NCI-H748 (cell line): ENCODE results near the gene PRDM1.
A peak's percentile ranks its signal among the peaks of the same experiment; 100 is the strongest.

Source experiments
- DNase-seq: peaks from one replicate; lab custom pipeline; 2025; ENCODE audit not compliant: unreplicated experiment; lab: John Stamatoyannopoulos, UW

Gene PRDM1

DNA sequence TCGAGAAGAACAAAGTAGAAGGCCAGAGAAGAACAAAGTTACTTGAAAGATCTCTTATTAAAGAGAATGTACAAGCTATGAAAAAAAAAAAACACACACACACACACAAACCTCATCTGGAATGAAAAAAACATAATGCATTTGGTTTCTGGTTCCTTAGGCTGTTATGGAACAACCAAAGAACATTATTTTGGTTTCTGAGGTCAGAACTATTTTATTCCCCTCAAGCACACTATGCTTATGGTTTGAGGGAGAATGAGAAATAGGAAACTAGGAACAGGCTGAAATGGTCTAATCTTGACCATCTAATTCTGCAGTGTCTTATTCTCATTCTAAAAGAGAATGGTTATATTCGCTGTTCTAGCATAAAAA, 8.8 kb downstream of the PRDM1 start:
- no peak for DNase-seq

- DNase-seq, result no peak
Measured at GRCh38 chr6:106097411-106098231, 11.5 kb downstream of the PRDM1 start.

- DNase-seq, result peak; percentile 52
Measured at GRCh38 chr6:106098383-106099234, 12.5 kb downstream of the PRDM1 start.

GRCh38 chr6:106099235-106099537, 13.1 kb downstream of the PRDM1 start:
- DNase-seq, result no peak

DNA sequence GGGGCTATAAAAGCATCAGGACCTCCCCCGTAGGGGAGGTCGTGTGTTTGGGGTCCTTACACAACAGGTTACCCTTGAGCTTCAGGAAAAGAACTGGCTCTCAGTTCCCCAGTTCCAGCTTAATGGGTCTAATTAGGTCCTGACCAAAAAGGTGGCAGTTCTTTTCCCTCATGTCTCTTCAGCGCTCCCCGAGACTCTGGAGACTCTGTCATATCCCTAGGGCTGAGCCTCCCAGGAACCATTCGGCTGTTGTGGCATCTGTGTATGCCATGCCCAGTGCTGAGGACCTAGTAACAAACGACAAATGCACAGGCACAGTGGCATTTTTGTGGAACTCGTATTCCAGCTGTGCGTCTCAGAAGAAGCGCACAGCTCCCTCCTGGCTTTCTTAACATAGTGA, 14.6 kb downstream of the PRDM1 start:
- DNase-seq, result no peak

DNA sequence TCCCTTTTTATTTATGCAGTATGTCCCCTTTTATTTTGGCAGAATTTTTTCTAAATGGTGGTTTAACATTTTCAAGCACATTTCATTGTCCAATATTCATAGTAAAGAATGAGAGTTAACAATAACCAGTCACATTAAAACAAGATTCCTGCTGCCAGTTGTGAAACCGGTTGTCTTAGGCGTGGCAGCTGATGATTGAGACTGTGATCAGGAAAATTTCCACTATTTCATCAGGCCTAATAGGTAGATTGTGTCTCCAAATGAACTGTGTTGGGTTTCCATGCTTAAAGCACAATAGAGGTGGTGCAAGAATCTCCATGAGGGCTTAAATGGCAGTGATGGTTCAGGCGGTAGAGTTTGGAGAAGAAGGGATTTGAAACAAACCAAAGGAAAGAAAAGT, 15.3 kb downstream of the PRDM1 start:
- DNase-seq, result no peak

DNA sequence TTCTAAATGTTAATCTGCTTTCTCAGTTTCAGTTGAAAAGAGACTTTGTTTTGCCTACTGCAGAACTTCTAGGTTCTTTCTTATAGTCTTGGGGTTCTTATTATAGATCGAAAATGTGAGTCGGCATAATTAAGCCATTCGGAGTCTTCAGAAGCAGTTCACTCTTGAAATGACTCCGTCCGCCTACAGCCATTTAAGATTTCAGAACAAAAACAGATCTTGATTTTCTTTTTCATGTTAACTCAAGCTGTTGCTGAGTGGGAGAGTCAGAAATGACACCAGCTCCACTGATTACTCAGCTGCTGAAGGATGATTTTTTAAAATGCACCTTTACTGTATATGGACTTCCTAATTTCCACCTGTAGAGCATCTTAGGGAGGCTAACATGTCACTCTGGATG, 15.9 kb downstream of the PRDM1 start:
- no peak for DNase-seq

DNA sequence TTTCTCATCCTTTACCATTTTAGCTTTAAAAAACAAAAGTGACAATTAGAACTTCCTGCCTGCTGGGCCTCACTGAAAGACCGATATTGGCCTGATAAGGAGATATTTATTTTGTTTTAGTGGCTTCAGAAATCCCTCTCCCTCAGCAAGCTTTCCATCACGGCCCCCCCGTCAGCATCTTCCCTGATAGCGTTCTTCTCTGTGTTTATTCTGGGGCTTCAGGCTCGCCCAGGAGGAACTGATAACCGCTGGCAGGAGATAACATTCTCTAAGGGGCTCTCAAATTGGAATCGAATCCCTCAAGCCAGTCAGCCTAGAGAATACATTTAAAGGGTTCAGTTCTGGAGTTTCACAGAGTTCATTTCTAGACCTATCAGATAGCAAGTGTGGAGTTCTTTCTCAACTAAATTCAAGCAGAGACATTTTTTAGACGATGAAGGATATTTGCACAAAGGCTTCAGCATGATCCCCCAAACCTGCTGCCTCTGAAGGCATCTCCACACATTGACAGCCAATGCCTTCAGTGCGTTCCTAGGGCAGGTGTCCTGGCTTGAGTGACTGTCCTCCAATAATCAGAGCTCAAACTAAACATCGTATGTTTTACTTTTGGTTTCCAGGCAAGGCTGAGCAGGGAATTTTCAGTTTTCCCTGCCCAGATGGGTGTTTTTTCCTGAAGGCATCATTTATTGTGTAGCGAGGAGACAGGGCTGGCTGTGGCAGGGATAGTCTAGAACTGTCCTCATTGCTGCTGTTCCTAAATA, 17.0 kb downstream of the PRDM1 start:
- no peak for DNase-seq

GRCh38 chr6:106103728-106104109, 17.6 kb downstream of the PRDM1 start:
- peak; percentile 14 for DNase-seq

DNA sequence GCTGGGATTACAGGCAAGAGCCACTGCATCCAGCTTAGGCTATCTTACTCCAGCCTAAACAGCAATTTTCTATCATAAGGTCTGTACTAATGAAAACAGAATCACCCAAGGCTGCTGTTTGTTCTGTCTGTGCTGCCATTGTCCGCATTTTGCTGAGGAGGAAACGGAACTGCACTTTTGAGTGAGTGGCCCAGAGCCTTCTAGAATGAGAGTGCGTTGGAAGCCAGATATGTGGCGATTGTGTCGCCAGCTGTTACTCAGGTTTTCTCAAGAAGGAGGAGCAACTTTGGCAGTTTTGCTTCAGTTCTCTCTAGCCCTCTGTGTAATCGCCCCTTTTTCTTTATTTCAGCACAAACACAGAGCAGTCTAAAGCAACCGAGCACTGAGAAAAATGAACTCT, 18.3 kb downstream of the PRDM1 start:
- no peak for DNase-seq

GRCh38 chr6:106104941-106105340, 18.8 kb downstream of the PRDM1 start:
- DNase-seq, result no peak

DNA sequence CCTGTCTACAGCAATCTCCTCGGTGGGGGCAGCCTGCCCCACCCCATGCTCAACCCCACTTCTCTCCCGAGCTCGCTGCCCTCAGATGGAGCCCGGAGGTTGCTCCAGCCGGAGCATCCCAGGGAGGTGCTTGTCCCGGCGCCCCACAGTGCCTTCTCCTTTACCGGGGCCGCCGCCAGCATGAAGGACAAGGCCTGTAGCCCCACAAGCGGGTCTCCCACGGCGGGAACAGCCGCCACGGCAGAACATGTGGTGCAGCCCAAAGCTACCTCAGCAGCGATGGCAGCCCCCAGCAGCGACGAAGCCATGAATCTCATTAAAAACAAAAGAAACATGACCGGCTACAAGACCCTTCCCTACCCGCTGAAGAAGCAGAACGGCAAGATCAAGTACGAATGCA, 19.4 kb downstream of the PRDM1 start:
- no peak for DNase-seq

- no peak for DNase-seq
Measured at GRCh38 chr6:106106276-106107042, 20.3 kb downstream of the PRDM1 start.

- no peak for DNase-seq
Measured at GRCh38 chr6:106107043-106107613, 21.0 kb downstream of the PRDM1 start.

DNA sequence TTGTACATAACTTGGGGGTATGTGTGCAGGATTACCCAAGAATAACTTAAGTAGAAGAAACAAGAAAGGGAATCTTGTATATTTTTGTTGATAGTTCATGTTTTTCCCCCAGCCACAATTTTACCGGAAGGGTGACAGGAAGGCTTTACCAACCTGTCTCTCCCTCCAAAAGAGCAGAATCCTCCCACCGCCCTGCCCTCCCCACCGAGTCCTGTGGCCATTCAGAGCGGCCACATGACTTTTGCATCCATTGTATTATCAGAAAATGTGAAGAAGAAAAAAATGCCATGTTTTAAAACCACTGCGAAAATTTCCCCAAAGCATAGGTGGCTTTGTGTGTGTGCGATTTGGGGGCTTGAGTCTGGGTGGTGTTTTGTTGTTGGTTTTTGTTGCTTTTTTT, 22.0 kb downstream of the PRDM1 start:
- DNase-seq, result no peak

DNA sequence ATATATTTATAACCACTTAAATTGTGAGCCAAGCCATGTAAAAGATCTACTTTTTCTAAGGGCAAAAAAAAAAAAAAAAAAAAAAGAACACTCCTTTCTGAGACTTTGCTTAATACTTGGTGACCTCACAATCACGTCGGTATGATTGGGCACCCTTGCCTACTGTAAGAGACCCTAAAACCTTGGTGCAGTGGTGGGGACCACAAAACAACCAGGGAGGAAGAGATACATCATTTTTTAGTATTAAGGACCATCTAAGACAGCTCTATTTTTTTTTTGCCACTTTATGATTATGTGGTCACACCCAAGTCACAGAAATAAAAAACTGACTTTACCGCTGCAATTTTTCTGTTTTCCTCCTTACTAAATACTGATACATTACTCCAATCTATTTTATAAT, 22.9 kb downstream of the PRDM1 start:
- DNase-seq, result no peak

DNA sequence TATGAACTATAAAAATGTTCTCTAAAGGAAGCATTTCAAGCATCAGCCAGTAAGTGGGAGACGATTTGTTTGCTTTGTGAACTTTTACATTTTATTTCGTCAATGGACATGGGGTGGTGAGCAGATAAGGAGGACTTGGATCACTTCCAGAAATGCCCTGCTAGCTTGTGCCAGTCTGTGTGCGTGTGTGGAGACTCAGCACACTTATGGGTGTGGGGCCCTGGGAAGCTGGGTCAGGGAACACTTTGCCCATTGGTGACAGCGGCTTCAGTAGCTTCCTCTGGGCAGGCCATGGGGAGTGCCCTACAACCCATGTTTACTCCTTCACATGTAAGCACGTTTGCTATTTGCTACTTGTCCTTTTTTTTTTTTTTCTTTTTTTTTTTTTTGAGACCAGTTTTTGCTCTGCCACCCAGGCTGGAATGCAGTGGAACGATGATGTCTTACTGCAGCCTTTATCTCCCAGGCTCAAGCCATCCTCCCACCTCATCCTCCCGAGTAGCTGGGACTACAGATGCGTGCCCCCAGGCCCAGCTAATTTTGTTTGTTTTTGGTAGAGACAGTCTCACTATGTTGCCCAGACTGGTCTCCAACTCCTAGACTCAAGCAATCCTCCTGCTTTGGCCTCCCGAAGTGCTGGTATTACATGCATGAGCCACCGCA, 24.2 kb downstream of the PRDM1 start:
- DNase-seq, result no peak

DNA sequence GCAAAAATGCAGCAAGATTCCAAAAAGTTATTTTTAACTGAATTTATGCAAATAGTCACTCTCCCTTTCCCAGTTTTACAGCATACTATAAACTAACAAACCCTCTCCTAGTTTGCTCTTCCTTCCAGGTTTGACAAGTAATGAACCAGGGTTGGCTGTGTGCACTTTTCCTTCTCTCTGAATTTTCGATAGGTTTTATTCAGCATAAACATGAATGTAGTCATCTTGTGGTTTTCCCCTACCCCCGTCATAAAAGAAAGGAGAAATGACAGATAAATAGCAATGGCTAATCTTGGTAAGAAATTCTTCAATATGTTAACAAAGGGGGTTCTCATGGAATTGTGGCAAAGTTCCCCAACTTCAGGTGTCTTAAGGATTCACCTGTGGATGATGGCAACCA, 26.3 kb downstream of the PRDM1 start:
- DNase-seq, result no peak

DNA sequence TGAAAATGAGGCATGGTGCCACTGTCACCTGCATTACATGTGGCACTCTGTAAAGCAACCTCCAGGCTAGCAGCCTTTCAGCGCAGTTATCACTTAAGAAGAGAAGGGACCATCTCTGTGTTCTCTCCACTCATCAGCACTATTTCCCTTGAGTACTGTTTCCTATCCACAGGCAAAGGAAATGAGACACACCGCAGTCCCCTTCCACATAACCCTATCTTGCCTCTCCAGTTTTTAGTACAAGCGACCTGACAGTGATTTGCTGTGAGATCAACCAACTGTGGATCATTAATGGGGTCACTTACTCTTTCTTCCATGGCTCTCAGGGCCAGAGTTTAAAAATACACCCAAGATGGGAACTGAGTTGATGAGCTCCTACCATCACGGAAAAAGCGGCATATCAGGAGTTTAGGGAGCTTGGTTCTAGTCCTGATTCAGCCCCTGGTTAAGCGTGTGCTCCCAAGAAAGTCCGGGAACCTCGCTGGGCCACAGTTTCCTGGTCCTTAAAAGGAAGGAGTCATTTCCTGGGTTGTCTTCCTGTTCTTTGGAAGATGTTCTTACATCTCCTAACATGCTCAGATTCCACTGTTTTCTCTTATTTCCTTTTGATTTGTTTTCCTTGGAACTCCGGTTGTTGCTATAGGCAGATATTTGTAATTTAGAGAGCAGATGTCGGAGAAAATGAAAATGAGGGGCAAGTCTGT, 27.3 kb downstream of the PRDM1 start:
- DNase-seq, result no peak

DNA sequence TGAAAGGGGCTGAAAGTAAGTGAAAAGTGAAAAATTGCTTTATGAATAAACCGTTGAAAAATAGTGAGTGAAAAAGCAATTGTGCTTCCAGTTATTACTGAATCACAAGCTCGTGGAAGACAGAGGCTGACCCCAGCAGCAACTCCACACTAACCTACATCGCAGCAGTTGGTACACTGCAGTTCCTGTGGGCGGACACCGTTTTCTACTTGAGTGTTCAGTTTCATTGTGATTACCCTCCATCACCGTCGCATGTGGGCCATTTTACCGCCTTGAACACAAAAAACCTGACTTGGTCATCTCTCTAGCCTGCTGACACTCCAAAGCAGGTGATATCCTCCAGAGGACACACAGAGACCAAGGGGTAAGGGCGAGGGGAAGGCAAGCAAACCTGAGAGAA, 28.4 kb downstream of the PRDM1 start:
- DNase-seq, result no peak
